Sciatic nerve (tissue), 1 donor: Measurements from ENCODE around the gene AAMDC. TPM values are rescaled to one million over a fixed set of nuclear protein-coding genes. Genes with fewer than 3 reads are reported as not detected.

Experiments used
- total RNA-seq: library from RNA; stranded (reverse); fragmentation: NEBNext Ultra II Directional; extraction: Animal tissue kit (Norgen Biotek cat#: 25700); gene quantifications from one replicate; pipeline ENCODE4 v1.2.1, GENCODE V29; 2021
- donor health status: DM: no; HTN: no; CAD: no.

Gene AAMDC
- total RNA-seq, 1 donor from 2014 or later = 28.4 TPM

Other genes starting within 250 kb of the AAMDC start
- 1.4 TPM for gene AQP11, start 231.2 kb upstream of the AAMDC start, total RNA-seq
- 111 TPM for gene CLNS1A, start 183.3 kb upstream of the AAMDC start, total RNA-seq
- 104 TPM for gene RSF1, start 422 bp upstream of the AAMDC start, total RNA-seq
- 49.1 TPM for gene INTS4, start 173.5 kb downstream of the AAMDC start, total RNA-seq
- gene KCTD14, start 202.1 kb downstream of the AAMDC start, total RNA-seq = 4.0 TPM
- gene THRSP, start 242.7 kb downstream of the AAMDC start, total RNA-seq = 39.4 TPM